Neuronal stem cell (in vitro differentiated cells): ENCODE results near the gene SH3PXD2A.

ENCODE experiments used
- DNase-seq: peaks from one replicate; pipeline ENCODE4 v3.0.0-alpha.2; 2013; ENCODE audit warnings: low spot score
- H2AFZ ChIP-seq: one replicate; pipeline ENCODE4 v1.6.1; 2013; ENCODE audit warnings: mild to moderate bottlenecking, low read length, inconsistent platforms
- H2AK5ac ChIP-seq: 2 replicates; pipeline ENCODE4 v1.6.1; 2013; ENCODE audit warnings: low read depth, mild to moderate bottlenecking, inconsistent platforms, low read length, moderate library complexity, mixed read lengths
- H2BK120ac ChIP-seq: 2 replicates; pipeline ENCODE4 v1.6.1; 2013; ENCODE audit warnings: low read depth, mild to moderate bottlenecking, inconsistent platforms, low read length, moderate library complexity, mixed read lengths
- H2BK12ac ChIP-seq: one replicate; pipeline ENCODE4 v1.6.1; 2013; ENCODE audit warnings: low read length, inconsistent platforms
- H2BK15ac ChIP-seq: 2 replicates; pipeline ENCODE4 v1.6.1; 2013; ENCODE audit warnings: mild to moderate bottlenecking, low read length, inconsistent platforms, mixed read lengths
- H2BK5ac ChIP-seq: one replicate; pipeline ENCODE4 v1.6.1; 2013; ENCODE audit warnings: inconsistent platforms, mild to moderate bottlenecking, low read length, moderate library complexity
- H3K14ac ChIP-seq: one replicate; pipeline ENCODE4 v1.6.1; 2013; ENCODE audit warnings: low read length, inconsistent platforms
- H3K18ac ChIP-seq: 2 replicates; pipeline ENCODE4 v1.6.1; 2013; ENCODE audit warnings: low read length, inconsistent platforms
- H3K23ac ChIP-seq: 2 replicates; pipeline ENCODE4 v1.6.1; 2013; ENCODE audit warnings: low read depth, mild to moderate bottlenecking, mixed read lengths, low read length, inconsistent platforms; ENCODE audit not compliant: poor library complexity
- H3K27ac ChIP-seq: replicated peaks from 3 replicates; pipeline ENCODE4 v1.5.1; 2013; ENCODE audit warnings: low read length, inconsistent platforms
- H3K27me3 ChIP-seq, 3 experiments: 2 replicates each; pipeline ENCODE4 v1.6.1; 2013; ENCODE audit warnings: low read length in 3 of 3, mild to moderate bottlenecking in 2 of 3, inconsistent platforms in 1 of 3, low read depth in 1 of 3, mixed read lengths in 1 of 3, moderate library complexity in 1 of 3; ENCODE audit not compliant: control insufficient read depth in 3 of 3, insufficient read depth in 3 of 3
- H3K36me3 ChIP-seq, 2 donors: replicated peaks in 1 of 2; 2 replicates each; pipeline ENCODE4 v1.6.1; 2013; ENCODE audit warnings: low read length in 2 of 2; ENCODE audit not compliant: control insufficient read depth in 2 of 2, insufficient read depth in 2 of 2
- H3K4ac ChIP-seq: 2 replicates; pipeline ENCODE4 v1.6.1; 2013; ENCODE audit warnings: inconsistent platforms, mild to moderate bottlenecking, low read length, moderate library complexity
- H3K4me1 ChIP-seq, 2 donors: 1 replicate in 1 of 2; 2 replicates in 1 of 2; pipeline ENCODE4 v1.6.1; 2013; ENCODE audit warnings: low read length in 2 of 2, low read depth in 1 of 2; ENCODE audit not compliant: control insufficient read depth in 2 of 2, insufficient read depth in 1 of 2
- H3K4me2 ChIP-seq: one replicate; pipeline ENCODE4 v1.6.1; 2013; ENCODE audit warnings: mild to moderate bottlenecking, low read length, inconsistent platforms; ENCODE audit not compliant: insufficient read depth, poor library complexity, severe bottlenecking
- H3K4me3 ChIP-seq, 2 donors: 2 replicates each; pipeline ENCODE4 v1.5.1; 2013; ENCODE audit warnings: low read length in 2 of 2, mild to moderate bottlenecking in 2 of 2, inconsistent platforms in 1 of 2, moderate library complexity in 1 of 2
- H3K79me1 ChIP-seq: one replicate; pipeline ENCODE4 v1.6.1; 2013; ENCODE audit warnings: low read depth, mild to moderate bottlenecking, inconsistent platforms, low read length, moderate library complexity
- H3K9ac ChIP-seq: one replicate; pipeline ENCODE4 v1.6.1; 2013; ENCODE audit warnings: mild to moderate bottlenecking, low read depth, low read length, inconsistent platforms; ENCODE audit not compliant: poor library complexity
- H3K9me3 ChIP-seq, 2 donors: replicated peaks in 1 of 2; 2 replicates each; pipeline versions ENCODE3 to v1.6.1; 2013; ENCODE audit warnings: low read length in 2 of 2, mild to moderate bottlenecking in 2 of 2, inconsistent platforms in 1 of 2, low read depth in 1 of 2, mixed read lengths in 1 of 2, moderate library complexity in 1 of 2; ENCODE audit not compliant: control insufficient read depth in 2 of 2, insufficient read depth in 1 of 2
- H4K8ac ChIP-seq: one replicate; pipeline ENCODE4 v1.6.1; 2013; ENCODE audit warnings: low read depth, mild to moderate bottlenecking, inconsistent platforms, low read length, moderate library complexity
- H4K91ac ChIP-seq: one replicate; pipeline ENCODE4 v1.6.1; 2013; ENCODE audit warnings: low read length, low read depth, mild to moderate bottlenecking, inconsistent platforms; ENCODE audit not compliant: poor library complexity
- WGBS, 2 donors: extraction: QIAGEN DNeasy Blood & Tissue Kit; methylation state at CpG; one replicate each; pipeline ENCODE4 v1.1.7; 2013; ENCODE audit warnings: missing lambda C conversion rate in 2 of 2, mixed read lengths in 1 of 2; ENCODE audit not compliant: insufficient read length in 2 of 2, insufficient replicate concordance in 1 of 2; ENCODE audit errors: extremely low coverage in 2 of 2; 5-methylcytosine and 5-hydroxymethylcytosine counted together

Gene SH3PXD2A

GRCh38 chr10:103720964-103721335, 134.4 kb downstream of the SH3PXD2A start:
- Histone ChIP-seq H2BK12ac (no peak overlapping the region), H3K4me2 (no peak overlapping the region), H3K79me1 (no peaks in the 10 kb centered on the region), H4K91ac (no peak overlapping the region), H3K27ac (no peak overlapping the region), H3K36me3 (peaks cover 0 to 35% of the 10 kb centered on the region in 2 donors), H3K4ac (no peak overlapping the region), H3K4me1 (peaks cover 0 to 2% of the 10 kb centered on the region in 2 donors), H2BK15ac (no peak overlapping the region), H2BK5ac (no peak overlapping the region), H4K8ac (no peak overlapping the region), H3K27me3 (no peaks in the 10 kb centered on the region), H2AK5ac (no peak overlapping the region), H3K14ac (no peak overlapping the region), H3K4me3 (no peak overlapping the region), H3K9me3 (no peaks in the 10 kb centered on the region), H2AFZ (no peak overlapping the region), H3K18ac (no peak overlapping the region), H3K23ac (peak overlapping the region; percentile 56), H3K9ac (no peak overlapping the region), H2BK120ac (no peak overlapping the region)
- DNase-seq: no peak
- no CpG with 5 or more reads among the region's 6 CpGs for WGBS, 2 donors

- peaks cover 0 to 35% of the 10 kb centered on the region in 2 donors for H3K36me3 ChIP-seq
- H2BK12ac ChIP-seq: no peak overlapping the region
- H3K23ac ChIP-seq: peak overlapping the region; percentile 56
- H2BK120ac ChIP-seq: no peak overlapping the region
- H3K79me1 ChIP-seq: no peaks in the 10 kb centered on the region
- DNase-seq: no peak
- no peak overlapping the region for H2AFZ ChIP-seq
- H4K8ac ChIP-seq: no peak overlapping the region
- H2BK15ac ChIP-seq: no peak overlapping the region
- H3K4ac ChIP-seq: no peak overlapping the region
- H3K14ac ChIP-seq: peak overlapping the region; percentile 79
- H3K4me1 ChIP-seq: peaks cover 0 to 2% of the 10 kb centered on the region in 2 donors
- H3K4me3 ChIP-seq: no peak overlapping the region
- no peaks in the 10 kb centered on the region for H3K9me3 ChIP-seq
- no peak overlapping the region for H3K27ac ChIP-seq
- no CpG with 5 or more reads among the region's 17 CpGs for WGBS, 2 donors
- no peak overlapping the region for H3K4me2 ChIP-seq
- H3K27me3 ChIP-seq: no peaks in the 10 kb centered on the region
- H2BK5ac ChIP-seq: no peak overlapping the region
- H4K91ac ChIP-seq: no peak overlapping the region
- no peak overlapping the region for H3K9ac ChIP-seq
- no peak overlapping the region for H2AK5ac ChIP-seq
- H3K18ac ChIP-seq: no peak overlapping the region
Observed at GRCh38 chr10:103720328-103720963, 134.9 kb downstream of the SH3PXD2A start.

- no peak overlapping the region for H2BK15ac ChIP-seq
- H4K8ac ChIP-seq: no peak overlapping the region
- WGBS, 2 donors: no CpG with 5 or more reads among the region's 5 CpGs
- no peak overlapping the region for H2AFZ ChIP-seq
- no peak overlapping the region for H3K4ac ChIP-seq
- H3K4me3 ChIP-seq: no peak overlapping the region
- no peaks in the 10 kb centered on the region for H3K9me3 ChIP-seq
- no peak overlapping the region for H2BK5ac ChIP-seq
- H3K4me1 ChIP-seq: peaks cover 0 to 2% of the 10 kb centered on the region in 2 donors
- no peak overlapping the region for H3K14ac ChIP-seq
- no peak overlapping the region for H2AK5ac ChIP-seq
- no peak overlapping the region for H4K91ac ChIP-seq
- DNase-seq: no peak
- no peak overlapping the region for H3K27ac ChIP-seq
- peaks cover 0 to 35% of the 10 kb centered on the region in 2 donors for H3K36me3 ChIP-seq
- H3K4me2 ChIP-seq: no peak overlapping the region
- H2BK12ac ChIP-seq: no peak overlapping the region
- no peaks in the 10 kb centered on the region for H3K79me1 ChIP-seq
- H3K23ac ChIP-seq: peak overlapping the region; percentile 66
- H3K27me3 ChIP-seq: no peaks in the 10 kb centered on the region
- no peak overlapping the region for H3K18ac ChIP-seq
- no peak overlapping the region for H3K9ac ChIP-seq
- H2BK120ac ChIP-seq: no peak overlapping the region
Observed at GRCh38 chr10:103719036-103719435, 136.3 kb downstream of the SH3PXD2A start.

- Histone ChIP-seq H4K91ac (no peak overlapping the region), H2AFZ (no peak overlapping the region), H2BK15ac (no peak overlapping the region), H3K4me2 (no peak overlapping the region), H3K27ac (no peak overlapping the region), H3K27me3 (no peaks in the 10 kb centered on the region), H2BK12ac (no peak overlapping the region), H3K4me1 (peaks cover 0 to 2% of the 10 kb centered on the region in 2 donors), H3K4me3 (no peak overlapping the region), H3K18ac (no peak overlapping the region), H4K8ac (no peak overlapping the region), H3K23ac (no peak overlapping the region), H2BK5ac (no peak overlapping the region), H3K36me3 (peaks cover 0 to 27% of the 10 kb centered on the region in 2 donors), H2AK5ac (no peak overlapping the region), H3K9ac (no peak overlapping the region), H3K14ac (no peak overlapping the region), H2BK120ac (no peak overlapping the region), H3K9me3 (no peaks in the 10 kb centered on the region), H3K79me1 (no peaks in the 10 kb centered on the region), H3K4ac (no peak overlapping the region)
- DNase-seq: no peak
- WGBS, 2 donors: no CpG with 5 or more reads among the region's 4 CpGs
Observed at GRCh38 chr10:103718247-103718620, 137.1 kb downstream of the SH3PXD2A start.
